AG09309 (cell line): Measurements from ENCODE around the gene CEBPA.

Experiments used
- DNase-seq: peaks from one replicate; pipeline ENCODE4 v3.0.0-alpha.2; 2010; ENCODE audit warnings: low read depth
- H3K4me3 ChIP-seq: 2 replicates; pipeline ENCODE4 v1.5.1; 2011; ENCODE audit warnings: mild to moderate bottlenecking, low read depth, low read length, moderate library complexity; ENCODE audit not compliant: control insufficient read depth
- TF ChIP-seq, protein P1 (sequence below): IDR thresholded peaks from 2 replicates; pipeline ENCODE4 v1.5.1; 2011; ENCODE audit warnings: mild to moderate bottlenecking, low read depth, low read length, inconsistent platforms; ENCODE audit not compliant: insufficient read depth, control insufficient read depth; ENCODE audit errors: missing control alignments

CEBPA gene

DNA sequence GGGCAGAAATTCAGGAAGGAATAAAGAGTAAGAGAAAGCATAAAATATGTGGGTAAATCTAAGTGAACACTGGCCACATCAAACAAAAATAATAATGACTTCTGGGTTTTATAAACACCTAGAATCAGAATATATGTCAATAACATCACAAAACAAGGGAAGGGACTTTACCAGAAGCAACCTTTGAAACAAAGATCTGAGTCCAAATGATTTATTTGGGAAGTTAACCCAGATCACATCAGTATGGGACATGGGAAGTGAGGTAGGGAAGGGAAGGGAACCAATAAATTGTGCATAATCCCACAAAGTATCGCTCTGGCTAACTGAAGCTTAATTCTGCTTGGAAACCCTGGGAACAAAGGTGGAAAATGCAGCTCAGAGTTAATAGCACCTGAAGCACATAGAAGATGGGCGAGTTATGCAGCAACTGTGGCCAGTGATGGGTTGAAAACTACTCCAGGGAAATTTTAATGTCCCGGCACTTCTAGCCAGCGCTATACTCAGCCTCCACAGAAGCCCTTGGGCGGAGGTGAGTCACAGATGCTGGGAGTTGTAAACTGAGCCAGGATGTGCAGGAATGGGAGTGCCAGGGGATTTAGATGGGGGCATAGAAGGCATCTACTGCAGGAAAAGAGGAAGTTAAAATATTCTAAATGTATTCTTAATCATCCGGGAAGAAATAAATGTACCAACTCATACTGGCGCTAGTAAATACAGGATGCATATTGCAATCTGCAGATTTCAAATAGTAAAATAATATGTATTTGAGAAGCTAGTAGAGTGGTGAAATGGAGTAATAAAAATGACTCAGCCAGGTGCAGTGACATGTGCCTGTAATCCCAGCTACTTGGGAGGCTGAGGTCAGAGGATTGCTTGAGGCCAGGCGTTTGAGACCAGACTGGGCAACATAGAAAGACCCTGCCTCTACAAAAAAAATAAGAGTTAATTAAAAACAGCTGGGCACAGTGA, 37.0 kb upstream of the CEBPA start:
- no peak overlapping the region for H3K4me3 ChIP-seq
- TF ChIP-seq, protein P1, sequence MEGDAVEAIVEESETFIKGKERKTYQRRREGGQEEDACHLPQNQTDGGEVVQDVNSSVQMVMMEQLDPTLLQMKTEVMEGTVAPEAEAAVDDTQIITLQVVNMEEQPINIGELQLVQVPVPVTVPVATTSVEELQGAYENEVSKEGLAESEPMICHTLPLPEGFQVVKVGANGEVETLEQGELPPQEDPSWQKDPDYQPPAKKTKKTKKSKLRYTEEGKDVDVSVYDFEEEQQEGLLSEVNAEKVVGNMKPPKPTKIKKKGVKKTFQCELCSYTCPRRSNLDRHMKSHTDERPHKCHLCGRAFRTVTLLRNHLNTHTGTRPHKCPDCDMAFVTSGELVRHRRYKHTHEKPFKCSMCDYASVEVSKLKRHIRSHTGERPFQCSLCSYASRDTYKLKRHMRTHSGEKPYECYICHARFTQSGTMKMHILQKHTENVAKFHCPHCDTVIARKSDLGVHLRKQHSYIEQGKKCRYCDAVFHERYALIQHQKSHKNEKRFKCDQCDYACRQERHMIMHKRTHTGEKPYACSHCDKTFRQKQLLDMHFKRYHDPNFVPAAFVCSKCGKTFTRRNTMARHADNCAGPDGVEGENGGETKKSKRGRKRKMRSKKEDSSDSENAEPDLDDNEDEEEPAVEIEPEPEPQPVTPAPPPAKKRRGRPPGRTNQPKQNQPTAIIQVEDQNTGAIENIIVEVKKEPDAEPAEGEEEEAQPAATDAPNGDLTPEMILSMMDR, result no peak
- no peak for DNase-seq

DNA sequence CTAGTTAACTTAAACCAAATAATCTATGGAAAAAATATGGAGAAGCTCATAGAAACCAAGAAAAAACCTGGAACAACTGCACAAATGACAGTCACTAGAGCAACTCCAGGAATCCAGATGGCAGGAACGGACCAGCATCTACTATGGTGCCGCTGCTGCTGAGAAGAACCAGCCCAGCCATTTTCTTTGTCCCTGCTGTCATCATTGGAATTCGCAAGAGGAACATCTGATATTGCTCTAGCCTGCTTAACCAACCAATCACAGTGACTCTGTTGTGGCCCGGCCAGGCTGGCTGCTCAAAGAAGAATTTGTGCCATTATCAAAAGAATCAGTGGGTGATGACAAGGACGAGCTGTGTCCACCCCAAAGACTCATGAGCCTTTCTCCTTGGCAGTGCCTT, 33.1 kb upstream of the CEBPA start:
- TF ChIP-seq, protein P1, result no peak
- no peak overlapping the region for H3K4me3 ChIP-seq
- no peak for DNase-seq

DNA sequence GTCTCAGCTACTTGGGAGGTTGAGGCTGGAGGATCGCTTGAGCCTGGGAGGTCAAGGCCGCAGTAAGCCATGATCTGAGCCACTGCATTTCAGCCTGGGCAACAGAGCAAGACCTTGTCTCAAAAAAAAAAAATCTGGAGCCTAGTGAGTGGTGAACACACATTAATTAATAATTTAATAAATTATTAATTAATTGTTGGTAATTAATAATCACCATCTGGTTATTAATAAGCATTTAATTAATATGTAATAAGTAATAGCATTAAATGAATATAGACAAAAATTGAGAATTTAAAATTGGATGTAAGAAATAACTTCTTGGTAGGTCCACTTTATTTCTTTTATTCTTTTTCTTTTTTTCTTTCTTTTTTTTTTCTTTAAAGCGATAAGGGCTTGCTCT, 31.9 kb upstream of the CEBPA start:
- no peak for DNase-seq
- TF ChIP-seq, protein P1, result no peak
- H3K4me3 ChIP-seq, result no peak overlapping the region

DNA sequence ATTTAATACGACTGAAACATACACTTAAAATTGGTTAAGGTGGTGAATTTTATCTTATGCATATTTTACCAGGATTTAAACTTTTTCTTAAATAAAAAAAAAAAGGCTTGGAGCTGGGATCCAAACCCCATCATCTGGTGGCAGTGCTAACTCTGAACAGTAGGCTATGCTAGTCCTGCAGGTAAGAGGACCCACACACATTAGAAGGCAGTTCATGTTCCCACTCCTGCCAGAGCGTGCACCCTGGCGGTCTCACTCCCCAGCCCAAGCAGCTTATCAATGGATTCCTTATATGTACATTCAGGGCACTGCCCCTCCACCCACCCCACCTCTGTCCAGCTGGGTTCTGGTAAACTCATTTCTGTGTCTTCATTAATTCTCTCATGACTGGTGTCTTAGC, 31.3 kb upstream of the CEBPA start:
- DNase-seq, result no peak
- H3K4me3 ChIP-seq, result no peak overlapping the region
- TF ChIP-seq, protein P1, result no peak

DNA sequence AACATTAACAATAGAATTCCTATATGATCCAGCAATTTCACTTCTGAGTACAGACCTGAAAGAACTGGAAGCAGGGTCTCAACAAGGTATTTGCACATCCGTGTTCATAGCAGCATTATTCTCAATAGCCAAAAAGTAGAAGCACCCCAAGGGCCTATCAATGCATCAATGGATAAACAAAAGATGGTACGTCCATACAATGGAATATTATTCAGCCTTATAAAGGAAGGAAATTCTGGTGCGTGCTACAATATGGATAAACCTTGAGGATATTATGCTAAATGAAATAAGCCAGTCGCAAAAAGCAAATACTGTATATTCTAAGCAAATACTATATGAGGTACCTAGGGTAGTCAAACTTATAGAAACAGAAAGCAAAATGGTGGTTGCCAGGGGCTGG, 30.8 kb upstream of the CEBPA start:
- H3K4me3 ChIP-seq, result no peak overlapping the region
- TF ChIP-seq, protein P1, result no peak
- DNase-seq, result no peak

DNA sequence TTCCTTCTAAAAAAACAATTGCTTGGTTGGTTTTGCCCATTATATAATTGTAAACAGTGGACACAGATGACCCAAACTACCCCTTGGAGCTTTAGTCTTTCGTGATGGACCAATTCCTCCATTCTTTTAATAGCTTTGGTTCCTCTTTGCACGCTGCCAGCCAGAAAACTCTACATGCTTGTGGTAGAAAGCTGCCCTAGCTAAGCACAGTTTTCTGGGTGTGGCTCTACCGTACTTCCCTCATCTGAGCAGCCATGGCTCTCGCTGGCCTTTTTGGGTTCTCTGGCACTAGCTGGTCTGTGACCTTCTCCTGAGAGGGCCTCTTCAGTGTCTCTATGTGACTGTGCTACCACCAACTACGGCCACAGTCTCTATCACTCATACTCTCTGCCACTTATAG, 29.9 kb upstream of the CEBPA start:
- TF ChIP-seq, protein P1, result no peak
- DNase-seq, result no peak
- H3K4me3 ChIP-seq, result no peak overlapping the region

DNA sequence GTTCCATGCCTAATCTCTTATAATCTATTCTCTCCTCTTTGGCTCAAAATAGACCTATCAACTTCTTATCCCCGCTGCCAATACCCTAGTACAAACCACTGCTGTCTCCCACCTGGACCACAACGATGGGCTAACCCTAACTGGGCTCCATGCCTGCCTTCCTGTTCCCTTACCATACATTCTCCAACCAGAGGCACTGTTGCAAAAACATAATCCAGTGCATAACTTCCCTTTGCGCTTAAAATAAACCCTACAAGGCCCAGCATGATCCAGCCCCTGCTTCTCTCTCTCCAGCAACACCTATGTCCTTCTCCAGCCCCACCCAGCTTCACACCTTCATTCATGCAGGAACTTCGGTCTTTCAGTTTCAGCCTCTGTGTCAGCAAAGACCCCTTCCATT, 27.4 kb upstream of the CEBPA start:
- H3K4me3 ChIP-seq, result no peak overlapping the region
- no peak for DNase-seq
- TF ChIP-seq, protein P1, result no peak
